Body of pancreas (tissue), 4 donors: Measurements from ENCODE around the gene OPN5.

ENCODE experiments used
- CTCF ChIP-seq, 7 experiments: fragments of 450-650 bp in 4 of 7; fragments of 200-600 bp in 3 of 7; sonication (generic) in 3 of 7; IDR thresholded peaks; one replicate each; pipeline ENCODE4 v1.5.1; 2016 to 2019; ENCODE audit warnings: antibody characterized with exemption in 7 of 7
- POLR2A ChIP-seq, 3 donors: fragments of 450-650 bp; IDR thresholded peaks; one replicate each; pipeline ENCODE4 v1.6.1; 2016; ENCODE audit warnings: antibody characterized with exemption in 3 of 3, mild to moderate bottlenecking in 2 of 3

- TF ChIP-seq CTCF (IDR thresholded peaks at IDR 0.05) (no peak), POLR2A (IDR thresholded peaks at IDR 0.05) (no peak)
Observed at GRCh38 chr6:47792216-47792733, 10.4 kb downstream of the OPN5 start.
